Measurements from ENCODE around the gene CEACAM7.

Gene CEACAM7

GRCh38 chr19:41637484-41637883, 50.6 kb downstream of the CEACAM7 start:
- TF ChIP-seq, protein P1, sequence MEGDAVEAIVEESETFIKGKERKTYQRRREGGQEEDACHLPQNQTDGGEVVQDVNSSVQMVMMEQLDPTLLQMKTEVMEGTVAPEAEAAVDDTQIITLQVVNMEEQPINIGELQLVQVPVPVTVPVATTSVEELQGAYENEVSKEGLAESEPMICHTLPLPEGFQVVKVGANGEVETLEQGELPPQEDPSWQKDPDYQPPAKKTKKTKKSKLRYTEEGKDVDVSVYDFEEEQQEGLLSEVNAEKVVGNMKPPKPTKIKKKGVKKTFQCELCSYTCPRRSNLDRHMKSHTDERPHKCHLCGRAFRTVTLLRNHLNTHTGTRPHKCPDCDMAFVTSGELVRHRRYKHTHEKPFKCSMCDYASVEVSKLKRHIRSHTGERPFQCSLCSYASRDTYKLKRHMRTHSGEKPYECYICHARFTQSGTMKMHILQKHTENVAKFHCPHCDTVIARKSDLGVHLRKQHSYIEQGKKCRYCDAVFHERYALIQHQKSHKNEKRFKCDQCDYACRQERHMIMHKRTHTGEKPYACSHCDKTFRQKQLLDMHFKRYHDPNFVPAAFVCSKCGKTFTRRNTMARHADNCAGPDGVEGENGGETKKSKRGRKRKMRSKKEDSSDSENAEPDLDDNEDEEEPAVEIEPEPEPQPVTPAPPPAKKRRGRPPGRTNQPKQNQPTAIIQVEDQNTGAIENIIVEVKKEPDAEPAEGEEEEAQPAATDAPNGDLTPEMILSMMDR (IDR thresholded peaks at IDR 0.05; ENCODE audit: control insufficient read depth, insufficient read depth, low read depth, low read length, missing control alignments): no peak
- no peak overlapping the region for H3K4me3 ChIP-seq (ENCODE audit: control insufficient read depth, low read depth, low read length)
- no peak for DNase-seq (ENCODE audit: low read depth)

GRCh38 chr19:41627966-41628675, 59.9 kb downstream of the CEACAM7 start:
- no peak for DNase-seq (ENCODE audit: low read depth)
- no peak overlapping the region for H3K4me3 ChIP-seq (ENCODE audit: control insufficient read depth, low read depth, low read length)
- TF ChIP-seq, protein P1 (IDR thresholded peaks at IDR 0.05; ENCODE audit: control insufficient read depth, insufficient read depth, low read depth, low read length, missing control alignments): no peak

DNA sequence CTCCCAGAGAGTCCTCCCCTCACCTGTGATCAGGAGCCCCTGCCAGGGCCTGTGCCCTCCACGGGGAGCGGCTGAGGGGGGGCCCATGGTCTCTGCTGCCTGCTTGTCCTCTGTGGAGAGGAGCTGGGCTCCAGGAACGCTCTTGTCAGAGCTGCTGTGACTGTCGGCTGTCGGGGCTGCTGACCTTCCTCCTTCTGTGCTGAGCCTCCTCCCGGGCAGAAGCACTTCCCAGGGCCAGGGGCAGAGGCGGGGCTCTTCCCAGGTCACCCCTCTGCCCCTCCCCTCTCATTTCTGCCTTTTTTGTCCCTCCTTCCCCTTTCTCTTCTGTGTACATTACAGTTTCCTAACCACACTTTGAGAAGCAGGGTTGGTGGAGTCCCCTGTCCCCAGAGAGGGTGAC, 61.2 kb downstream of the CEACAM7 start, which contains the start of gene CEACAM4:
CEACAM4 (minus strand) TSS at position 198 of the 400 bp plus-strand sequence; CDS start at position 87, 111 bp downstream.
- TF ChIP-seq, protein P1 (IDR thresholded peaks at IDR 0.05; ENCODE audit: control insufficient read depth, insufficient read depth, low read depth, low read length, missing control alignments): no peak
- no peak for DNase-seq (ENCODE audit: low read depth)
- no peak within 1 kb of the TSS for H3K4me3 ChIP-seq (ENCODE audit: control insufficient read depth, low read depth, low read length)

- no peak for DNase-seq (ENCODE audit: low read depth)
- TF ChIP-seq, protein P1 (IDR thresholded peaks at IDR 0.05; ENCODE audit: control insufficient read depth, insufficient read depth, low read depth, low read length, missing control alignments): no peak
- H3K4me3 ChIP-seq (ENCODE audit: control insufficient read depth, low read depth, low read length): no peak overlapping the region
Measured at GRCh38 chr19:41626278-41626677, 61.8 kb downstream of the CEACAM7 start.

DNA sequence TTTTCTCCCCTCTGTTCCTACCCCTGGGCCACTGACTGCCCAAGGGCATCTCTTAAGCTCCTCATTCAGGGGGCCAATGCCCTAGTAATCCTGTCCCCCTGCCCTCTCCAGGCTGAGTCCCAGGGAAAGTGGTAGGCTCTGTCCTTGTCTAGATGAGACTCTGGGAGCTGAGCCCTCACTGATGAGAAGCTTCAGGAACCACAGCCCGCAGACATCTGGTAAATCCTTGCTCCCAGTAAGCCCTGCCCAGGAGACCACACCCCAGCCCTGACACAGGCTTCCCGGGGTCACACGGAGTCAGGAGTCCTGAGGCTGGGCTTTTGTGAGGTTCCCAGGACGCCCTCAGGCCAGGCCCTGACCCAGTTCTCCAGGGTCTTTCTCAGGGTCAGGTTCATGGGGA, 63.1 kb downstream of the CEACAM7 start:
- no peak for DNase-seq (ENCODE audit: low read depth)
- TF ChIP-seq, protein P1 (IDR thresholded peaks at IDR 0.05; ENCODE audit: control insufficient read depth, insufficient read depth, low read depth, low read length, missing control alignments): no peak
- H3K4me3 ChIP-seq (ENCODE audit: control insufficient read depth, low read depth, low read length): no peak overlapping the region

DNA sequence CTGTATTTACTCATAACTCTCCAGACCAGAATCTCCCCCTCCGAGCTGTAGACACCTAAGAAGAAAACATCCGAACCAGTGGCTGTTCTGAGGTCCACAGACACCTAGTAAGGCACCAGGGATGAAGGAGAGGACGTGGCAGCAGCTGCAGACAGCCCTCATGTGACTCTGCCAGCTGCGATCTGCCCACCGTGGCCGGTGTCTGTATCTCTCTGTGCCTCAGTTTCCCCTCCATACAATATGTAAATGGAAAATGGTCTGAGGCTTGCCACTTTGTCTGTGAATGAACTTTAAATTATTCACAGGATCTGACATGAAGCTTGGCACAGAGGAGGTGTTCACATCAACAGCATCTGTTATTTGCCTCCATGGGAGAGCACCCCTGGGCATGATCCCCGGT, 63.6 kb downstream of the CEACAM7 start:
- no peak overlapping the region for H3K4me3 ChIP-seq (ENCODE audit: control insufficient read depth, low read depth, low read length)
- no peak for DNase-seq (ENCODE audit: low read depth)
- TF ChIP-seq, protein P1 (IDR thresholded peaks at IDR 0.05; ENCODE audit: control insufficient read depth, insufficient read depth, low read depth, low read length, missing control alignments): no peak
